WTC11 (cell line): Measurements from ENCODE around the gene HSP90AB1. TPM values are rescaled to one million over a fixed set of nuclear protein-coding genes. Genes with fewer than 3 reads are reported as not detected.

ENCODE experiments used
- ATAC-seq: fragments of 200-7000 bp; cut with Tn5 transposase; 2 replicates; pipeline ENCODE4 v1.10.0; 2021; ENCODE audit warnings: mild to moderate bottlenecking, moderate library complexity
- CTCF ChIA-PET: fragments of 300-600 bp; sonication (Branson Sonifier 250); formaldehyde crosslinking; loops from one replicate; lab custom pipeline; 2021; ENCODE audit warnings: antibody characterized with exemption; lab: Charles Lee
- POLR2A ChIA-PET: fragments of 350-600 bp; sonication (Branson Sonifier 250); formaldehyde crosslinking; loops from one replicate; lab custom pipeline; 2021; ENCODE audit warnings: antibody characterized with exemption; lab: Charles Lee
- DNase-seq: peaks from one replicate; pipeline ENCODE4 v3.0.0; 2021; ENCODE audit warnings: low spot score
- H3K27ac Mint-ChIP-seq: 2 replicates; pipeline ENCODE4 v1.8.0; 2021; ENCODE audit warnings: mixed read lengths
- H3K27me3 Mint-ChIP-seq: 2 replicates; pipeline ENCODE4 v1.8.0; 2021; ENCODE audit warnings: low read depth, mild to moderate bottlenecking, moderate library complexity, mixed read lengths
- H3K36me3 Mint-ChIP-seq: 2 replicates; pipeline ENCODE4 v1.8.0; 2021; ENCODE audit warnings: mixed read lengths
- H3K4me1 Mint-ChIP-seq: 2 replicates; pipeline ENCODE4 v1.8.0; 2022; ENCODE audit warnings: mixed read lengths
- H3K4me3 Mint-ChIP-seq: 2 replicates; pipeline ENCODE4 v1.8.0; 2021; ENCODE audit warnings: mild to moderate bottlenecking, moderate library complexity, mixed read lengths
- H3K9me3 Mint-ChIP-seq: 2 replicates; pipeline ENCODE4 v1.8.0; 2021; ENCODE audit warnings: mixed read lengths
- ATF1 ChIP-seq: sonication (generic); formaldehyde crosslinking; IDR thresholded peaks from 2 replicates; pipeline ENCODE4 v1.8.1; 2023; ENCODE audit warnings: mild to moderate bottlenecking, moderate library complexity, missing genetic modification reagents
- CBFB ChIP-seq: sonication (generic); formaldehyde crosslinking; IDR thresholded peaks from 2 replicates; pipeline ENCODE4 v1.8.1; 2022; ENCODE audit warnings: mild to moderate bottlenecking, low read depth, missing genetic modification reagents
- CREB1 ChIP-seq: sonication (generic); formaldehyde crosslinking; IDR thresholded peaks from 2 replicates; pipeline ENCODE4 v1.8.0; 2023; ENCODE audit warnings: mild to moderate bottlenecking, missing genetic modification reagents
- CREM ChIP-seq: sonication (generic); formaldehyde crosslinking; IDR thresholded peaks from 2 replicates; pipeline ENCODE4 v1.8.1; 2022; ENCODE audit warnings: mild to moderate bottlenecking, missing genetic modification reagents, moderate library complexity
- ETV6 ChIP-seq: sonication (generic); formaldehyde crosslinking; IDR thresholded peaks from 2 replicates; pipeline ENCODE4 v1.8.1; 2022; ENCODE audit warnings: mild to moderate bottlenecking, missing genetic modification reagents
- FOXJ3 ChIP-seq: sonication (generic); formaldehyde crosslinking; IDR thresholded peaks from 2 replicates; pipeline ENCODE4 v1.9.0; 2021; ENCODE audit warnings: missing genetic modification reagents, mild to moderate bottlenecking, borderline replicate concordance
- HMGA2 ChIP-seq: fragments of 250-450 bp; sonication (Bioruptor Pico); IDR thresholded peaks from 2 replicates; pipeline ENCODE4 v1.4.0; 2021; ENCODE audit warnings: mild to moderate bottlenecking, moderate library complexity
- IRF2 ChIP-seq: sonication (generic); formaldehyde crosslinking; IDR thresholded peaks from 2 replicates; pipeline ENCODE4 v1.8.0; 2022; ENCODE audit warnings: low read depth, missing genetic modification reagents, borderline replicate concordance
- OVOL2 ChIP-seq: fragments of 250-450 bp; sonication (Bioruptor Pico); IDR thresholded peaks from 2 replicates; pipeline ENCODE4 v1.9.0; 2021; ENCODE audit warnings: mild to moderate bottlenecking, borderline replicate concordance
- RELA ChIP-seq: sonication (generic); formaldehyde crosslinking; IDR thresholded peaks from 2 replicates; pipeline ENCODE4 v1.8.1; 2022; ENCODE audit warnings: missing genetic modification reagents, mild to moderate bottlenecking, borderline replicate concordance
- SMAD3 ChIP-seq: sonication (generic); formaldehyde crosslinking; IDR thresholded peaks from 2 replicates; pipeline ENCODE4 v1.8.0; 2022; ENCODE audit warnings: missing genetic modification reagents, mild to moderate bottlenecking, borderline replicate concordance
- TEAD4 ChIP-seq: sonication (generic); formaldehyde crosslinking; IDR thresholded peaks from 2 replicates; pipeline ENCODE4 v1.8.0; 2022; ENCODE audit warnings: mild to moderate bottlenecking, missing genetic modification reagents
- ZNF121 ChIP-seq: sonication (generic); formaldehyde crosslinking; IDR thresholded peaks from 2 replicates; pipeline ENCODE4 v1.8.0; 2023; ENCODE audit warnings: missing genetic modification reagents
- ZNF138 ChIP-seq: sonication (generic); formaldehyde crosslinking; conservative IDR thresholded peaks from 2 replicates; pipeline ENCODE4 v1.8.1; 2022; ENCODE audit warnings: mild to moderate bottlenecking, moderate library complexity, missing genetic modification reagents
- ZNF317 ChIP-seq: sonication (generic); formaldehyde crosslinking; IDR thresholded peaks from 2 replicates; pipeline ENCODE4 v1.8.1; 2023; ENCODE audit warnings: low read depth, mild to moderate bottlenecking, moderate library complexity, missing genetic modification reagents, borderline replicate concordance
- ZNF396 ChIP-seq: fragments of 250-450 bp; sonication (Bioruptor Pico); IDR thresholded peaks from 2 replicates; pipeline ENCODE4 v1.8.0; 2021; ENCODE audit warnings: mild to moderate bottlenecking, moderate library complexity, borderline replicate concordance
- ZNF423 ChIP-seq: fragments of 250-450 bp; sonication (Bioruptor Pico); IDR thresholded peaks from 2 replicates; pipeline ENCODE4 v2.1.2; 2022; ENCODE audit warnings: mild to moderate bottlenecking, moderate library complexity
- total RNA-seq: library from RNA; stranded (reverse); gene quantifications from 3 replicates; pipeline ENCODE4 v1.2.3, GENCODE V29; 2021
- TF ChIP-seq, protein P1 (sequence below): sonication (generic); formaldehyde crosslinking; IDR thresholded peaks from 2 replicates; pipeline ENCODE4 v1.8.1; 2022; ENCODE audit warnings: low read depth, mild to moderate bottlenecking, moderate library complexity, missing genetic modification reagents, borderline replicate concordance
- TF ChIP-seq, protein P2 (sequence below): sonication (generic); formaldehyde crosslinking; IDR thresholded peaks from 2 replicates; pipeline ENCODE4 v1.8.0; 2022; ENCODE audit warnings: mild to moderate bottlenecking, missing genetic modification reagents
- TF ChIP-seq, protein P3 (sequence below): sonication (generic); formaldehyde crosslinking; IDR thresholded peaks from 2 replicates; pipeline ENCODE4 v1.8.0; 2022; ENCODE audit warnings: mild to moderate bottlenecking, missing genetic modification reagents
- TF ChIP-seq, protein P4 (sequence below): sonication (generic); formaldehyde crosslinking; IDR thresholded peaks from 2 replicates; pipeline ENCODE4 v1.8.1; 2022; ENCODE audit warnings: mild to moderate bottlenecking, moderate library complexity, missing genetic modification reagents
- TF ChIP-seq, protein P5 (sequence below): fragments of 250-450 bp; sonication (Bioruptor Pico); IDR thresholded peaks from 2 replicates; pipeline ENCODE4 v1.8.0; 2021; ENCODE audit warnings: mild to moderate bottlenecking
- TF ChIP-seq, protein P6 (sequence below): sonication (generic); formaldehyde crosslinking; IDR thresholded peaks from 2 replicates; pipeline ENCODE4 v1.8.1; 2023; ENCODE audit warnings: mild to moderate bottlenecking, missing genetic modification reagents, borderline replicate concordance
- TF ChIP-seq, protein P7 (sequence below): sonication (generic); formaldehyde crosslinking; conservative IDR thresholded peaks from 2 replicates; pipeline ENCODE4 v1.8.1; 2022; ENCODE audit warnings: mild to moderate bottlenecking, missing genetic modification reagents
- TF ChIP-seq, protein P8 (sequence below): sonication (generic); formaldehyde crosslinking; IDR thresholded peaks from 2 replicates; pipeline ENCODE4 v1.8.1; 2023; ENCODE audit warnings: mild to moderate bottlenecking, missing genetic modification reagents, moderate library complexity

Gene HSP90AB1
- total RNA-seq, 1 experiment from 2014 or later = 2,171 TPM

DNA sequence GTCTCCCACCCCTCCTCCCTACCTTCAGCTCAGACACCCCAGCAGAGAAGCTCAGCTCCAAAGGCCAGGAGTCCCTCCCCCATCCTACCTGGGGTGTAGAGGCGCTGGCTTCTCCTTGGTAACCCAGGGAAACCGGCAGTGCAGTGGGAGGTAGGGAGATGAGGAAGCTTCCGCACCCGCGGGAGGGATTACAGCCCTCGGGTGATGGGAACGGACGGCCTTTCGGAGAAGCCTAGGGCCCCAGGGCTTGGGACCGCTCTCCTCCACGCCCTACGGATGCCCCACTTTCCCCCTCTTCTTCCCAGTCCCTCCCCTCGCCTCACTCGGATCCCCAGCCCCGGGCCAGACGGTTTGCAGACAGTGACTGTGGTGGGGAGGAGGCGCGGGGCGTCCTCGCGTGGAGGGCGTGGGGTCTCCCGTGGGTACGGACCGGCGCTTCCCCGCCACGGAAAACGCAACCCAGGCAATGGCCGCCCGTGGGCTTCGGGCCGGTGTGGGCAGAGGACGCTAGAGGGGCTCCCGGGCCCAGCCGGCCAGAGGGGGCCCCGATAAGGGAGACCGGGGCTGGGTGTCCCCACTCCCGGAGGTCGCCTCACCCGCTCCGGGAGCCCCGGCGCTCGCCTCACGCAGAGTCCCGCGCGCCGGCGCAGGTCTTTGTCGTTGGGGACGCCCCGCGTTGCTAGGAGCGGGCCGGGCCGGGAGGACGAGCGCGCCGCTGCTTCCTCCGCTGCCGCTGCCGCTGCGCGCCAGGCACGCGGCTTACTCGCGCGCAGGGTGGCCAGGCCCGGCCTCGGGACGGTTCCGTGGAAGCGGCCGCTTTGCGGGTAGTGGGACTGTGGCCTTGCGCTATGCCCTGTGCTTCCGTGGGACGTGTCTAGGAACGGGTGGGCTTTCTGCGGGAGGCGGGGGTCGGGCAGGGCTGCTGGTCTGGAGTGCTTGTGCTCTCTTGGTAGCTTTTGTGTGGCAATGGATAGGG lies 50.5 kb downstream of the HSP90AB1 start:
- ChIA-PET POLR2A (interaction anchor here (0.7 to 2.4 kb wide), 5 partner anchors 15 to 41 kb away, joined by 3 to 7 read pairs (median 3); partner anchors contain the start of gene AARS2), CTCF (interaction anchor here (0.8 to 5.3 kb wide), 10 partner anchors 13 to 124 kb away, joined by 3 to 37 read pairs (median 4); partner anchors contain the start of genes AARS2 and HSP90AB1)
- ATAC-seq (peak; percentile 62), DNase-seq (peak; percentile 67)
- Mint-ChIP-seq H3K27me3 (peaks cover 42% of the 10 kb centered on the region), H3K4me3 (peak overlapping the region; percentile 66), H3K36me3 (peaks cover 22% of the 10 kb centered on the region), H3K4me1 (peaks cover 11% of the 10 kb centered on the region), H3K9me3 (no peaks in the 10 kb centered on the region), H3K27ac (no peak overlapping the region)
- TF ChIP-seq ZNF138 (CRISPR knock-in tag) (peak; percentile 87; the same call in 1 of the 2 replicates), OVOL2 (no peak), CBFB (no peak), ZNF423 (peak; percentile 25; the same call in 1 of the 2 replicates), HMGA2 (no peak), TEAD4 (CRISPR knock-in tag) (no peak), ETV6 (0 out of 2 replicates have a peak, but pooled peaks have one; percentile 12), RELA (peak; percentile 73; the same call in 1 of the 2 replicates), ATF1 (CRISPR knock-in tag) (no peak), IRF2 (no peak), FOXJ3 (CRISPR knock-in tag) (no peak), SMAD3 (no peak), CREM (CRISPR knock-in tag) (peak; percentile 80), ZNF396 (CRISPR knock-in tag) (no peak), CREB1 (0 out of 2 replicates have a peak, but pooled peaks have one; percentile 41), ZNF121 (CRISPR knock-in tag) (no peak), ZNF317 (no peak)
- TF ChIP-seq, protein P1, sequence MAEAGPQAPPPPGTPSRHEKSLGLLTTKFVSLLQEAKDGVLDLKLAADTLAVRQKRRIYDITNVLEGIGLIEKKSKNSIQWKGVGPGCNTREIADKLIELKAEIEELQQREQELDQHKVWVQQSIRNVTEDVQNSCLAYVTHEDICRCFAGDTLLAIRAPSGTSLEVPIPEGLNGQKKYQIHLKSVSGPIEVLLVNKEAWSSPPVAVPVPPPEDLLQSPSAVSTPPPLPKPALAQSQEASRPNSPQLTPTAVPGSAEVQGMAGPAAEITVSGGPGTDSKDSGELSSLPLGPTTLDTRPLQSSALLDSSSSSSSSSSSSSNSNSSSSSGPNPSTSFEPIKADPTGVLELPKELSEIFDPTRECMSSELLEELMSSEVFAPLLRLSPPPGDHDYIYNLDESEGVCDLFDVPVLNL (CRISPR knock-in tag) = peak; percentile 82
- TF ChIP-seq, protein P2, sequence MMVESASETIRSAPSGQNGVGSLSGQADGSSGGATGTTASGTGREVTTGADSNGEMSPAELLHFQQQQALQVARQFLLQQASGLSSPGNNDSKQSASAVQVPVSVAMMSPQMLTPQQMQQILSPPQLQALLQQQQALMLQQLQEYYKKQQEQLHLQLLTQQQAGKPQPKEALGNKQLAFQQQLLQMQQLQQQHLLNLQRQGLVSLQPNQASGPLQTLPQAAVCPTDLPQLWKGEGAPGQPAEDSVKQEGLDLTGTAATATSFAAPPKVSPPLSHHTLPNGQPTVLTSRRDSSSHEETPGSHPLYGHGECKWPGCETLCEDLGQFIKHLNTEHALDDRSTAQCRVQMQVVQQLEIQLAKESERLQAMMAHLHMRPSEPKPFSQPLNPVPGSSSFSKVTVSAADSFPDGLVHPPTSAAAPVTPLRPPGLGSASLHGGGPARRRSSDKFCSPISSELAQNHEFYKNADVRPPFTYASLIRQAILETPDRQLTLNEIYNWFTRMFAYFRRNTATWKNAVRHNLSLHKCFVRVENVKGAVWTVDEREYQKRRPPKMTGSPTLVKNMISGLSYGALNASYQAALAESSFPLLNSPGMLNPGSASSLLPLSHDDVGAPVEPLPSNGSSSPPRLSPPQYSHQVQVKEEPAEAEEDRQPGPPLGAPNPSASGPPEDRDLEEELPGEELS (CRISPR knock-in tag) = 0 out of 2 replicates have a peak, but pooled peaks have one; percentile 1
- TF ChIP-seq, protein P3, sequence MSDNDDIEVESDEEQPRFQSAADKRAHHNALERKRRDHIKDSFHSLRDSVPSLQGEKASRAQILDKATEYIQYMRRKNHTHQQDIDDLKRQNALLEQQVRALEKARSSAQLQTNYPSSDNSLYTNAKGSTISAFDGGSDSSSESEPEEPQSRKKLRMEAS (CRISPR knock-in tag) = peak; percentile 67
- TF ChIP-seq, protein P4, sequence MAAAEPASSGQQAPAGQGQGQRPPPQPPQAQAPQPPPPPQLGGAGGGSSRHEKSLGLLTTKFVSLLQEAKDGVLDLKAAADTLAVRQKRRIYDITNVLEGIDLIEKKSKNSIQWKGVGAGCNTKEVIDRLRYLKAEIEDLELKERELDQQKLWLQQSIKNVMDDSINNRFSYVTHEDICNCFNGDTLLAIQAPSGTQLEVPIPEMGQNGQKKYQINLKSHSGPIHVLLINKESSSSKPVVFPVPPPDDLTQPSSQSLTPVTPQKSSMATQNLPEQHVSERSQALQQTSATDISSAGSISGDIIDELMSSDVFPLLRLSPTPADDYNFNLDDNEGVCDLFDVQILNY = no peak
- TF ChIP-seq, protein P5, sequence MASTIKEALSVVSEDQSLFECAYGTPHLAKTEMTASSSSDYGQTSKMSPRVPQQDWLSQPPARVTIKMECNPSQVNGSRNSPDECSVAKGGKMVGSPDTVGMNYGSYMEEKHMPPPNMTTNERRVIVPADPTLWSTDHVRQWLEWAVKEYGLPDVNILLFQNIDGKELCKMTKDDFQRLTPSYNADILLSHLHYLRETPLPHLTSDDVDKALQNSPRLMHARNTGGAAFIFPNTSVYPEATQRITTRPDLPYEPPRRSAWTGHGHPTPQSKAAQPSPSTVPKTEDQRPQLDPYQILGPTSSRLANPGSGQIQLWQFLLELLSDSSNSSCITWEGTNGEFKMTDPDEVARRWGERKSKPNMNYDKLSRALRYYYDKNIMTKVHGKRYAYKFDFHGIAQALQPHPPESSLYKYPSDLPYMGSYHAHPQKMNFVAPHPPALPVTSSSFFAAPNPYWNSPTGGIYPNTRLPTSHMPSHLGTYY (CRISPR knock-in tag) = 0 out of 2 replicates have a peak, but pooled peaks have one; percentile 32
- TF ChIP-seq, protein P6, sequence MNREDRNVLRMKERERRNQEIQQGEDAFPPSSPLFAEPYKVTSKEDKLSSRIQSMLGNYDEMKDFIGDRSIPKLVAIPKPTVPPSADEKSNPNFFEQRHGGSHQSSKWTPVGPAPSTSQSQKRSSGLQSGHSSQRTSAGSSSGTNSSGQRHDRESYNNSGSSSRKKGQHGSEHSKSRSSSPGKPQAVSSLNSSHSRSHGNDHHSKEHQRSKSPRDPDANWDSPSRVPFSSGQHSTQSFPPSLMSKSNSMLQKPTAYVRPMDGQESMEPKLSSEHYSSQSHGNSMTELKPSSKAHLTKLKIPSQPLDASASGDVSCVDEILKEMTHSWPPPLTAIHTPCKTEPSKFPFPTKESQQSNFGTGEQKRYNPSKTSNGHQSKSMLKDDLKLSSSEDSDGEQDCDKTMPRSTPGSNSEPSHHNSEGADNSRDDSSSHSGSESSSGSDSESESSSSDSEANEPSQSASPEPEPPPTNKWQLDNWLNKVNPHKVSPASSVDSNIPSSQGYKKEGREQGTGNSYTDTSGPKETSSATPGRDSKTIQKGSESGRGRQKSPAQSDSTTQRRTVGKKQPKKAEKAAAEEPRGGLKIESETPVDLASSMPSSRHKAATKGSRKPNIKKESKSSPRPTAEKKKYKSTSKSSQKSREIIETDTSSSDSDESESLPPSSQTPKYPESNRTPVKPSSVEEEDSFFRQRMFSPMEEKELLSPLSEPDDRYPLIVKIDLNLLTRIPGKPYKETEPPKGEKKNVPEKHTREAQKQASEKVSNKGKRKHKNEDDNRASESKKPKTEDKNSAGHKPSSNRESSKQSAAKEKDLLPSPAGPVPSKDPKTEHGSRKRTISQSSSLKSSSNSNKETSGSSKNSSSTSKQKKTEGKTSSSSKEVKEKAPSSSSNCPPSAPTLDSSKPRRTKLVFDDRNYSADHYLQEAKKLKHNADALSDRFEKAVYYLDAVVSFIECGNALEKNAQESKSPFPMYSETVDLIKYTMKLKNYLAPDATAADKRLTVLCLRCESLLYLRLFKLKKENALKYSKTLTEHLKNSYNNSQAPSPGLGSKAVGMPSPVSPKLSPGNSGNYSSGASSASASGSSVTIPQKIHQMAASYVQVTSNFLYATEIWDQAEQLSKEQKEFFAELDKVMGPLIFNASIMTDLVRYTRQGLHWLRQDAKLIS (CRISPR knock-in tag) = no peak
- TF ChIP-seq, protein P7, sequence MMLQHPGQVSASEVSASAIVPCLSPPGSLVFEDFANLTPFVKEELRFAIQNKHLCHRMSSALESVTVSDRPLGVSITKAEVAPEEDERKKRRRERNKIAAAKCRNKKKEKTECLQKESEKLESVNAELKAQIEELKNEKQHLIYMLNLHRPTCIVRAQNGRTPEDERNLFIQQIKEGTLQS (CRISPR knock-in tag) = no peak
- TF ChIP-seq, protein P8, sequence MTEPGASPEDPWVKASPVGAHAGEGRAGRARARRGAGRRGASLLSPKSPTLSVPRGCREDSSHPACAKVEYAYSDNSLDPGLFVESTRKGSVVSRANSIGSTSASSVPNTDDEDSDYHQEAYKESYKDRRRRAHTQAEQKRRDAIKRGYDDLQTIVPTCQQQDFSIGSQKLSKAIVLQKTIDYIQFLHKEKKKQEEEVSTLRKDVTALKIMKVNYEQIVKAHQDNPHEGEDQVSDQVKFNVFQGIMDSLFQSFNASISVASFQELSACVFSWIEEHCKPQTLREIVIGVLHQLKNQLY (CRISPR knock-in tag) = peak; percentile 56; the same call in 1 of the 2 replicates
